Breast epithelium (tissue), 3 donors: ENCODE results near the gene CBX6.

Experiments used
- CTCF ChIP-seq, 3 donors: fragments of 450-650 bp; IDR thresholded peaks; one replicate each; pipeline ENCODE4 v1.5.1; 2016 to 2017; ENCODE audit warnings: antibody characterized with exemption in 3 of 3, mild to moderate bottlenecking in 3 of 3, moderate library complexity in 3 of 3
- POLR2A ChIP-seq: fragments of 450-650 bp; IDR thresholded peaks from one replicate; pipeline ENCODE4 v1.6.1; 2016; ENCODE audit warnings: antibody characterized with exemption, mild to moderate bottlenecking, moderate library complexity

- TF ChIP-seq CTCF (IDR thresholded peaks at IDR 0.05) = no peak
- TF ChIP-seq POLR2A = no peak
These were observed 10.1 kb downstream of the CBX6 start for GRCh38 chr22:38861927-38862326.
